ENCODE results near the gene C3orf20.

DNA sequence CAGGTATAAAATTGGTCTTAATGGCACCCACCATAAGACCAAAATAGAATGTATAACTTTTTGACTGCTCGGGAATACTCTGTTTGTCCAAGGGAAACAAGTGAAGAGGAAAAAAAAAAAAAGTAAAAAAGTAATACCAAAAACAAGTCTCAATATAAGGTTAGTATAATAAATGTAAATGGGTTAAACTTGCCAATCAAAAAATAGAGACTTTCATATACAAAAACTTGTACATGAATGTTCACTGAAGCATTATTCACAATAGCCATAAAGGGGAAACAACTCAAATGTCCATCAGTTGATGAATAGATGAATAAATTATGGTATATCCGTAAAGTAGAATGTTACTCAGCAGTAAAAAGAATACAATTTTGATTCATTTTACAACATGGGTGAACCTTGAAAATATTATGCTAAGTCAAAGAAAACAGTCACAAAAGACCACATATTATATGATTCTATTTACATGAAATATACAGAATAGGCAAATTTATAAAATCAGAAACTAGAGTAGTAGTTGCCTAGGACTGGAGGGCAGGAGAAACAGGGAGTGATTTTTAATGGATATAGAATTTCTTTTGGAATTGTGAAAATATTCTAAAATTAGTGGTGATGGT lies 104.2 kb downstream of the C3orf20 start:
- TF ChIP-seq, protein P1, sequence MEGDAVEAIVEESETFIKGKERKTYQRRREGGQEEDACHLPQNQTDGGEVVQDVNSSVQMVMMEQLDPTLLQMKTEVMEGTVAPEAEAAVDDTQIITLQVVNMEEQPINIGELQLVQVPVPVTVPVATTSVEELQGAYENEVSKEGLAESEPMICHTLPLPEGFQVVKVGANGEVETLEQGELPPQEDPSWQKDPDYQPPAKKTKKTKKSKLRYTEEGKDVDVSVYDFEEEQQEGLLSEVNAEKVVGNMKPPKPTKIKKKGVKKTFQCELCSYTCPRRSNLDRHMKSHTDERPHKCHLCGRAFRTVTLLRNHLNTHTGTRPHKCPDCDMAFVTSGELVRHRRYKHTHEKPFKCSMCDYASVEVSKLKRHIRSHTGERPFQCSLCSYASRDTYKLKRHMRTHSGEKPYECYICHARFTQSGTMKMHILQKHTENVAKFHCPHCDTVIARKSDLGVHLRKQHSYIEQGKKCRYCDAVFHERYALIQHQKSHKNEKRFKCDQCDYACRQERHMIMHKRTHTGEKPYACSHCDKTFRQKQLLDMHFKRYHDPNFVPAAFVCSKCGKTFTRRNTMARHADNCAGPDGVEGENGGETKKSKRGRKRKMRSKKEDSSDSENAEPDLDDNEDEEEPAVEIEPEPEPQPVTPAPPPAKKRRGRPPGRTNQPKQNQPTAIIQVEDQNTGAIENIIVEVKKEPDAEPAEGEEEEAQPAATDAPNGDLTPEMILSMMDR (IDR thresholded peaks at IDR 0.05) = no peak
- TF ChIP-seq EP300 (IDR thresholded peaks at IDR 0.05) (no peak), POLR2AphosphoS5 (IDR thresholded peaks at IDR 0.05) (no peak)

Measured in sigmoid colon (tissue), 4 donors.